Measurements from ENCODE around the gene RAB7A. TPM values are rescaled to one million over a fixed set of nuclear protein-coding genes. Genes with fewer than 3 reads are reported as not detected.
A peak's percentile ranks its signal among the peaks of the same experiment; 100 is the strongest.

The RAB7A gene
- total RNA-seq, 6 experiments from 2014 or later = 84.0 to 145 (median 119) TPM

GRCh38 chr3:128783774-128784173, 57.8 kb downstream of the RAB7A start:
- whole genome bisulfite sequencing (ENCODE audit: insufficient coverage, low coverage, low lambda C conversion rate, missing lambda C conversion rate) = 80% methylated on average over 4 of the region's 4 CpGs
- no peak overlapping the region for H3K4me3 ChIP-seq
- no peaks in the 10 kb centered on the region for H3K27me3 ChIP-seq
- ATAC-seq (no peak), DNase-seq (no peak)
- intact Hi-C loops (cut with DNase I) = no loop called here
- no peaks in the 10 kb centered on the region for H3K36me3 ChIP-seq
- H3K27ac ChIP-seq = no peak overlapping the region
- TF ChIP-seq POLR2A (IDR thresholded peaks at IDR 0.05) = no peak
- TF ChIP-seq CTCF (IDR thresholded peaks at IDR 0.05) = no peak
- H3K9me3 ChIP-seq = no peaks in the 10 kb centered on the region
- H3K4me1 ChIP-seq = peaks cover 0 to 20% (median 7%) of the 10 kb centered on the region in 4 donors

GRCh38 chr3:128784232-128784631, 58.2 kb downstream of the RAB7A start:
- Histone ChIP-seq H3K36me3 (no peaks in the 10 kb centered on the region), H3K4me1 (peaks cover 0 to 16% (median 5%) of the 10 kb centered on the region in 4 donors), H3K27me3 (no peaks in the 10 kb centered on the region), H3K9me3 (no peaks in the 10 kb centered on the region), H3K27ac (no peak overlapping the region), H3K4me3 (no peak overlapping the region)
- DNase-seq = no peak
- WGBS (ENCODE audit: insufficient coverage, low coverage, low lambda C conversion rate, missing lambda C conversion rate) = 74% methylated on average over 7 of the region's 7 CpGs
- no peak for TF ChIP-seq POLR2A (IDR thresholded peaks at IDR 0.05)
- peak in 1 of 4 donors; percentile 11 for TF ChIP-seq CTCF (IDR thresholded peaks at IDR 0.05)
- ATAC-seq = peak in 3 of 4 donors; percentile 24 to 45 (median 34)
- intact Hi-C loops (cut with DNase I) = no loop called here

GRCh38 chr3:128784843-128785242, 58.9 kb downstream of the RAB7A start:
- TF ChIP-seq POLR2A (IDR thresholded peaks at IDR 0.05) = no peak
- intact Hi-C loops (cut with DNase I) = no loop called here
- Histone ChIP-seq H3K9me3 (no peaks in the 10 kb centered on the region), H3K4me3 (no peak overlapping the region), H3K27me3 (no peaks in the 10 kb centered on the region), H3K27ac (no peak overlapping the region), H3K4me1 (peaks cover 0 to 11% (median 3%) of the 10 kb centered on the region in 4 donors), H3K36me3 (no peaks in the 10 kb centered on the region)
- DNase-seq = no peak
- WGBS (ENCODE audit: insufficient coverage, low coverage, low lambda C conversion rate, missing lambda C conversion rate) = 55% methylated on average over 3 of the region's 3 CpGs
- ATAC-seq = no peak

- no peak overlapping the region for H3K27ac ChIP-seq
- TF ChIP-seq POLR2A (IDR thresholded peaks at IDR 0.05) (no peak), CTCF (IDR thresholded peaks at IDR 0.05) (no peak)
- intact Hi-C loops (cut with DNase I) = no loop called here
- no peak overlapping the region for H3K4me3 ChIP-seq
- ATAC-seq (peak in 3 of 4 donors; percentile 22 to 46 (median 39)), DNase-seq (no peak)
- H3K4me1 ChIP-seq = peaks cover 0 to 11% (median 3%) of the 10 kb centered on the region in 4 donors
- no peaks in the 10 kb centered on the region for H3K36me3 ChIP-seq
- no peaks in the 10 kb centered on the region for H3K9me3 ChIP-seq
- WGBS (ENCODE audit: insufficient coverage, low coverage, low lambda C conversion rate, missing lambda C conversion rate) = 60% methylated on average over 3 of the region's 3 CpGs
- no peaks in the 10 kb centered on the region for H3K27me3 ChIP-seq
Observed at GRCh38 chr3:128786434-128787020, 60.5 kb downstream of the RAB7A start.

- H3K9me3 ChIP-seq = no peaks in the 10 kb centered on the region
- intact Hi-C loops (cut with DNase I) = no loop called here
- no peak overlapping the region for H3K27ac ChIP-seq
- H3K36me3 ChIP-seq = no peaks in the 10 kb centered on the region
- H3K27me3 ChIP-seq = no peaks in the 10 kb centered on the region
- DNase-seq (no peak), ATAC-seq (peak in 2 of 4 donors; percentile 38 to 40)
- H3K4me3 ChIP-seq = no peak overlapping the region
- WGBS (ENCODE audit: insufficient coverage, low coverage, low lambda C conversion rate, missing lambda C conversion rate) = 79% methylated on average over 12 of the region's 12 CpGs
- peaks cover 0 to 8% (median 0%) of the 10 kb centered on the region in 4 donors for H3K4me1 ChIP-seq
- TF ChIP-seq POLR2A (IDR thresholded peaks at IDR 0.05) = no peak
- peak in 1 of 4 donors; percentile 10 for TF ChIP-seq CTCF (IDR thresholded peaks at IDR 0.05)
Observed at GRCh38 chr3:128787256-128788253, 61.6 kb downstream of the RAB7A start.
